Stimulated activated CD8-positive, alpha-beta memory T cell treated with anti-CD3 and anti-CD28 coated beads, Interleukin-15, amount 100 ng/mL, for 24 hours (primary cell): ENCODE measurements around the gene RPL22.

Source experiments
- DNase-seq: peaks from one replicate; pipeline ENCODE4 v3.0.0-alpha.2; 2020; ENCODE audit warnings: low read depth

The RPL22 gene

DNA sequence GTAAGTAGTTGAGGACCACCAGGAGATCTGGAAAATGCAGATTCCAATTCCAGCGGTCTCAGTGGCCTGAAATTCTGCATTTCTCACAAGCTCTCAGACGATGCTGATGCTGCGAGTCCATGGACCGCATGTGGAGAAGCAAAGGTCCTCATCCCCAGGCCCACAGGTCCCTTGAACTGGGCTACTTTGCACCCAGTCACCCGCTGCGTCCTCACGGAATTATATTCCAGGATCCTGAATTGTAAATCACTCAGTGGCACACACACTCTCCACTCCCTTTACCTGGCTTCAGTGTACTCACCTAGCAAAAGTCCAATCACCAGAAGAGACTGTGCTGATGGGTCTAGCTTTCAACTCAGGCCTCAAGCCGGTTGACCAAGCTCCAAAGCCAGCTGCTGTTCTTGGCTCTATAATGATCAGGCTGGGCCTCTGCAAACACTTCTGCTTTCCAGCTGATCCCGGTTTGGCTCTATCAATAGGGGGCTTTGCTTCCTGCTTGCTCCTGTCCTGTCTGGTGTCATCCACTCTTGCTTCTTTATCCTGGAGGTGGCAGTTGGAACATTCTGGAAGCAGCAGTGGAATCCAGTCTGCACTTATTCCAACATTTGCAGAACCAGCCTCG lies 904 bp upstream of the RPL22 start:
- no peak for DNase-seq

DNA sequence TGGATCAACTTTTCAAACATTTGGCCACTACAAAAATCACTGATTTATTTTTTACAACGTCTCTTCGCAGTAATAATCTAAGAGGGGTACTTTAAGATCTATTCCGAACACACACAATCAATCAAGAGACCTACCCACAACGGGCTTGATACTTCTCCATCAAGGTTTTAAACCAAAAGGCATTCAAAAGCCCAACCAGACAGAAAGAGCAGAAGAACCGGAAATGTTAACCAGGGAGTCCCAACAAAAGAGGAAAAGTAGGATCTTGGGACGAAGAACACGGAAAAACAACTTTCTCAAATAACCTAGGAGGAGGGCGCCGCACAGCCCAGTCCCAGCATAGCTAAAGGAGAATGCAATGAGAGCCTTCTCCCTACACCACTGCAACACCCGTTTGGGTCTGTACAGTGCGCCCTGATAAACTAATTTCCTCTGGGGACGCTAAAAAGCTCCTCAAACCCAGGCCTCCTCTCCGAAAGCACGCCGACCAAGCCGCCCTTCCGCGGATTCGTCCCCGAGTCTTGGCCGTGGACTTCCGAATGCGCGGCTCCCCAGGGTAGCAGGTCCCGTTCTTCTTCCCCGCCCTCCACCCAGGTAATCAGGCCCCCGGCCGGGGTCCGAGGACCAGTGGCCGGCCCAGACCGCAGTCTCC lies 623 bp downstream of the RPL22 start:
- DNase-seq, result no peak

DNA sequence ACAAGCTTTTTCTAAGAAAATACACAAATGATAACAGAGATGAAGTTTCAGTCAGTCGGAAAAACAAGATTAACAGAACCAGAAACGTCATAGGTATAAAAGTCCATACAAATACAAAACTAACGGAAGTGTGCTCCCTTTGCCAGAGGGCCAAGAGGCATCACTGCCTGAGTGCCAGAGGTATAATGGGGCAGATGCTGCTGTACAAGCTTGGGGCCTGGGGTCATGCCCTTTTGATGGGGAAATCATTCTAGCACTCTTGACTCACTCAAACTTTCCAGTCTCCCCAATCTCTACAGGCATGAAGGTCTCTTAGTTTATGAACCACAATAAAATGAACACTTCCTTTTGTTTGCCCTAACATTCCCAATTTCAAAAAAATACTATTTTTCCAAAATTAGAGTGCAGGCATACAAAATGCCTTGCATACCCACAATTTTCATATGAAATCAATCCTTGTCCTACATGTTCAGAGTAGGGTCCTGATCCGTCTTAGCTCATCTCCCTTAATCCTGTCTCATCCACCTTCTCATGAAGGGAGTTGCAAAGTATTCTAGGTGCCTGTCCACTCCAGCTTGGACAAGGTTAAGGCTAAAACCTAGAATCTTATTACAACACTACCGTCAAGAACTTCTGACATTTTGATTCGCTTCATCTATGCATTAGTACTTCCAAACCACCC lies 1.5 kb downstream of the RPL22 start:
- DNase-seq, result no peak

DNA sequence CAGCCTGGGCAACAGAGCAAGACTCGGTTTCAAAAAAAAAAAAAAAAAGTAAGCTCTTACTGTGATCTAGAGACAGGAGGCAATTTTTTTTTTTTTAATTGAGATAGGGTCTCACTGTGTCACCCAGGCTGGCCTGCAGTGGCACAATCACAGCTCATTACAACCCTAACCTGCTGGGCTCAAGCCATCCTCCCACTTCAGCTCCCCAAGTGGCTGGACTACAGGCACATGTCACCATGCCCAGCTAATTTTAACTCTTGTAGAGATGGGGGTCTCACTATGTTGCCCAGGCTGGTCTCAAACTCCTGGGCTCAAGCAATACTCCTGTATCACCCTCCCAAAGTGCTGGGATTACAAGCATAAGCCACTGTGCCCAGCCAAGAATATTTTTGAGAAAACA lies 7.4 kb downstream of the RPL22 start:
- no peak for DNase-seq

DNA sequence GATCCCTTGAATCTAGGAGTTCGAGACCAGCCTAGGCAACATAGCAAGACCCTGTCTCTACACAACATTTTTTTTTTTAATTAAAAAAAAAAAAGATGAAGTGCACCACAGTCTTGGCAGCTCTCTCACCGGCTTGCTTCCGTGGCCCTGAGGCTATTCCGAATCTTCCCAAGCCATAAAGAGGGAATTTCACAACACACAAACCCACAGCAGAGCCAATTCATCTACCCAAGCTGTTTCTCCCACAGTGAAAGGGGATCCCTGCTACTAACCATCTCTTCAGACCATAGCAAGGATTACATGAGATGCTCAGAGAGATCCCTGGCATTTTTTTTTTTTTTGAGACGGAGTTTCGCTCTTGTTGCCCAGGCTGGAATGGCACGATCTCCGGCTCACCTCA lies 10.9 kb downstream of the RPL22 start:
- DNase-seq, result no peak

DNA sequence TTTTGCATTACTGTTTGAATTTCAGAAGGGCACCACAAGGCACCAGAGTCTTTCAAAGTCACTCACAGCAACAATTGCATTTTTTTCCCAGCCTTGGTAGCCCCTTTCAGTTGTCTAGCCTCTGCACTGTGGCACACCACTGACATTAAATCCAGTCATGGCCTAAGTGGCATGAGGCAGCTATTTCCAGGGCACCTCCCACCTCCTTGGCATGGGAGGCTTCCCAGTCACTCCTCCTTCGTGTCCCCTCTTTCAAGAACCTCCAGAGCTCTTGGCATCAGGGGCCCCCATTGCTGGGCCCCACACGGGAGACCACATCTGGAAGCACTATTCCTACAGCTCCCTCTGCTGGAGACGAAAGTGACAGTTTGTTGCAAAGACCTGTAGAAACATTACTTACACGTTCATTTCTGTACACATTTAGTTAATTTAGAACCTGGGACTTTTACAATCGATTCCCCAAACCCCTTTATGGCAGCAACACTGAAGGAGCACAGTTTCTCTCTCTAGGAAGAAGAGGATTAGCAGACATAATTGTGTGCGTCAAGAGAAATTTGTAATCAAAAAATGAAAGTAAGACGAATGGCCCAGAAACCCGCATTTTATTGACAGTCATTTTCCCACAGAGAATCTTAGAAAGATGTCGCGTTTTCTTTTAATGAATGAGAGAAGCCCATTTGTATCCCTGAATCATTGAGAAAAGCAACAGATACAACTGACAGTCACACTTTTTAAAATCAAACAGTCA lies 13.6 kb downstream of the RPL22 start:
- no peak for DNase-seq

DNA sequence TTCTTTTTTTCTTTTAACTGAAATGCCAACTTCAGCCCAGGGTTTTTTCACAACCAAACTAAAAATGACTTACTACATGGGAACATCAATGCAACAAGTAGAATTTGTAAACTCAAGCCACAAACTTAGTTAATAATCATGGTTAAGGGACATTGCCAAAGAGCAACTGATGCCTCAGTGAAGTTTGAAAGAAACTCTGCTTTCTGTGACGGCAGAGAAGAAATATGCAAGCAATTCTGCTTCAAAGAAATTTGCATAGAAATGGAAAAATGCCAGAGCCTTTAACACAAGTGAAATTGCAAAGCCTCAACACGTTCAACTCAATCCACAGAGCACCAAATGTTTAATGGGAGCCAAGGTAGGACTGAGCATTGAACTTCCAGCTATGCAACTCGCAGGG lies 14.2 kb downstream of the RPL22 start:
- DNase-seq, result no peak

DNA sequence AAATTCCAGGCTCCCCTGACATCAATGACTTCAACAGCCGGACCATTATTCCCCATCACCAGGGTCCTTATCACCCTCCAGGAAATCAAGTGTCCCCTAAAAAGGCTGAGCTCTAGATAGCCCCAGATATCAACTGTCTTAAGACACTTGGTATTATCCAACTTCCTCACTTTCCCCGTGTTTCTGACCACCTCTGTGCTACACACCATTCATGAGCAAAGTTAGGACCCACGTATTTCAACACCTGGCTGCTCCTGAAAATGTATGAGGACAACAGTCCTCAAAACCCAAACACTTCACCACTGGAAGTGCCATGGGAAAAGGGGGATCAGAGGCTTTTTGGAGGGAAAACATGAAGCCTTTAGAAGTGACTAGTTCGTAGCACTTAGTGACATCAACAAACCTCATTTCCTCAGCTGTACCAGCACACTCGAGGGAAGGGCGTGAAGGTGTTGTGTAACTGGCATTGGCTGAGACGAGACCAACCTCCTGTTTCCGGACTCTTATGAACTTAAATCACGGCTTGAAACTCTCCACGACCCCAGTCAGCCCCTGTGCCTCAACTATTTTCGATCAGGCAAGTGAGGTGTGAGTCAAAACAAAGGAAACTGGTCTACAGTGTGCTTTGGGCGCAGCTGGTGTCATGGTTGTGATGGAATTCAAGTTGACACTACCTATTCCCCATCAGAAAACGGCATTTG lies 15.2 kb downstream of the RPL22 start:
- no peak for DNase-seq

DNA sequence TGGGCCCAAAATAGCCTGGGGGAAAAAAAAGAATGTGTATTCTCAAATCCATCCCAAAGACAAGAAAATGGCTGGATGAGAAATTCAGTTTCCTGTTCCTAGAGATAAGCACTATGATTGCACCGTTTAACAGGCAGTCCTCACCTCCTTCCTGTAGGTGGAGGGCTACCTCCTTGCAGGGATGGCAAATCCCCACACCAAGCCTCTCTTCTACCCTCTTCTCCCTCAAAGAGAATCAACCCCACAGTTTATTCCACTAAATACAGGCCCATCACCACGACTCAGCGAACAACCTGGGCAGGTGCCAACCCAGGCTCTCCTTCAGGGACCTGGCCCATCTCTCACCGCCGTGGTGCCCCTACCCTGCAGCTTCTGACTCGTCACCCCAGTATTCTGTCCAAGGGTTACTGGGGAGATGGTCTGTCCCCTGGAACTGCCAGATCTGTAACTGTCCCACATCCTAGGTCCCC lies 15.8 kb downstream of the RPL22 start:
- no peak for DNase-seq

DNA sequence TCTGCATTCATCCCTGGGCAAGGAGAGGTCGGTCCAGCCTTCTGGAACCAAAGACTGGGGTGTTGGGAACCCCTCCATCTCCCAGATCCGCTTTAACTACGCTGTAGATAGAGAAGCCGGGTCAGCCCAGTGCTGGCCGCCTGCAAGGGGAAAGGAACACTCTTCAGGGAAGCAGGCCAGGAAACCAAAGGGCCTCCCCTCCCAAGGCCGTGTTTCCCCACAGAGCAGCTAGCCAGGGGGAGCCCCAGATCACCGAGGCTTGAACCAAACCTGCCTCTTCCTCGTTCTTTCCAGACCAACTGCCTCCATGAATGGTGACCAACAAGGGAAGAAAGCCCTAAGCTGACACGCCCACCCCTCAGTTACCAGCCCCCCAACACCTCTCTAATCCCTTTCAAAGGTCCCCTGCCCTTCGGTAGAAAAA lies 18.0 kb downstream of the RPL22 start:
- DNase-seq, result no peak

DNA sequence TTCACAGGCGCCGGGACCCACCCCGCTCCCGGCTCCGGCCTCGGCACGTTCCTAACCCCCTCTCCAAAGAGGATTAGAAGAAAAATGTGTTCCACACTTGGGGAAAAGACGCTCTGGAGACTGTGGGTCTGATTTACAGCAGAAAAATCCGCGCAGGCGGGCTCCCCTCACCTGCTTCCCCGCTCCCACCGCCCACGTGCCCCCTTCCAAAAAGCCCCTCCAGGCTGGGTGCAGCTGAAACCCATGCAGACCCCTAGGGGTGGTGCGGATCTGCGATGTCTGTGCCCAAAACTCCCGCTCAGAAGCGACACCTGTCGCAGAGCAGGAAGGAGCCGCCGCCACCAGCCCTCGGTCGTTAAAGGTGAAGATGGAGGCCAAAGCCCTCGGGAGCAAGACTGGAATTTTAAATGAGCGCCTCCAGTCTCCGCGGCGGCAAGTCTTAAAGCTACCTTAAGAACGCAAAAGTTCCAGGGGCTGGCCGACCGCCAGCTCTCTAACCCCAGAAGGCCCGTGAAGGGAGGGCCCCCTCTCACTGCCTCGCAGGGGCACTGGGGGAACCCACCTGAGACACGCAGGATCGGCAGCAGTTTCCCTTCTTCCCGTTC lies 18.6 kb downstream of the RPL22 start:
- DNase-seq, result no peak

DNA sequence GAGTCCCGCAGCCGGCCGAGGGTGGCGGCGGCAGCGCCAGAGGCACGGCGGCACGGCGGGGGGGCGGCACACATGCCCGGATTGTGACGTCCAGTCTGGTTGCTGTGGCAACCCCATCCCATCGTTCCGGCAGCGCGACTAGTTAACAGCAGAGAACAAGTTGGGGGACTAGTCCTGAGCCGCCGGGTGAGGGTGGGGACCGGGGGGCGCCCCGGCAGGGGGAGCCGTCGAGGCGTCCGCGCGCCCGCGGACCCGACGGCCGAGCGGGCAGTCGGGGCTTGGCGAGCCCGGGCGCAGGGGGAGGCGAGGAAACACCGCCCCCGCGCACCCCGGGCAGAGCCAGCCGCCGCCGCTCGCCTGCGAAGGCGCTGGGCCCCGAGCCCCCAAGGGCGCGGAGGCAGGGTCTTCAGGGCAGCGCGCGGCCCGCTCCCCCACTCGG lies 19.1 kb downstream of the RPL22 start, which contains the start of gene CHD5:
Gene CHD5, minus strand, starts transcription at position 54 of the 439 bp plus-strand sequence. CDS start 298 bp downstream, outside the sequence.
- no peak for DNase-seq

DNA sequence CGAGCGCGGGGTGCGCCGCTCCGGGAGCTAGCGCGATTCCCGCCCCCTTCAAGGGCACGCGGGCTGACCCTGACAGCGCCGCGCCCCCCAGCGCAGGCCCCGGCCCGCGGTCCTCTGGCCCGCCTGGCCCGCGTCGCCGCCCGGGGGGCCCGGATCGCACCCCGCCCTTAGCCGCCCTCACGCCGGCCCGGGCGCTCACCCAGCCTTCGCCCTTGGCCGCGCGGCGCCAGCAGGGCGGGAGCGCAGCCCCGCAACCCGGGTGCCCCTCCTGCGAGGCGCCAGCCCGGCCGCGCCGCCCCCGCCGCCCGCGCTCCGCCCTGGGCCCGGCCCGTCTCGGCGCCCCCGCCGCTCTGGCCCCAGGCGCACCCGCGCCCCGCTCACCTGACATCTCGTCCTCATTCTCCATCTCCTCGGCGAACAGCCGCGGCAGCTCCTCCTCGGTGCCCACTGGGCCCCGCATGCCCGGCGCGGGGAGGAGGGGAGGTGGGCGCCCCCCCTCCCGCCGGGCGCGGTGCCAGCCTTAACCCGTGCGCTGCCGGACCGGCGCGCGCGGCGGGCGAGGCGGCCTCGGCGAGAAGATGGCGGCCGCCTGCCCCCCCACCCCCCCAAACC lies 19.7 kb downstream of the RPL22 start:
- no peak for DNase-seq

DNA sequence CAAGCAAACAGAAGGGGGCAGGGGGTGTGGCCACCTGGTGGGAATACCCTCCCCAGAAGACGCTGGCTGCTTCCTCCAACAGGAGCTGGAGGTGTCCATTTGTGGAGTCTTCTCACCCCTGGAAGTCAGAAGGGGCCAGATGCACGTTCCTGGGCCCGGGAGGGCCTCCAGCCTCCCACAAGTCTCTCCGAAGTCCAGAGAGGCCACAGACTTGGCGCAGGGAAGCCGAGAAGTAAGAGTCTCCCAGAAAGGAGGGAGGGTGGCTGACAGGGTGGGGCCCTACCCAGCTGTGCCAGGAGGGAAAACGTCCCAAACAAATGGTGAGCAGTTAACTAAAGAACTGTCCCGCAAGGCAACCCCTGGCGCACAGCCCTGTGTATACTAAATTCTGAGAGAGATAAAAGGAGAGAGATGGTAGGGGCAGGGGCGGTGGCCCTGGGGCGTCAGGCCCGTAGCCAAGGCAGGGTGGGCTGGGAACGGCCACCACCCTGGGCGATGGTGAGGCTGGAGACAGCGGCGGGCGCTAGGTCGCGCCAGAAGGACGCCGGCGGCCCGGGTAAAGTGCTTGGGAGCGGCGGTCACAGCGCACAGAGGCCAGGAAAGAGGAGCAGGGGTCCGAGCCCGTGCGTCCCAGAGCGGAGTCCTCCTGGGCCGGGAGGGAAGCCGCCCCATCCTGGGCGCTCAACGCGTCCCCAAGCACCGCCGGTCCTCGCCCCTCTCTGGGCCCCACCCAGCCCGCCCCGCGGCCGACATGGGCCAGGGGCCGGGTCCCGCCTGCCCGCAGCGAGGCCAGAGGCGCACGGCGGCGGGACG lies 20.4 kb downstream of the RPL22 start:
- no peak for DNase-seq

DNA sequence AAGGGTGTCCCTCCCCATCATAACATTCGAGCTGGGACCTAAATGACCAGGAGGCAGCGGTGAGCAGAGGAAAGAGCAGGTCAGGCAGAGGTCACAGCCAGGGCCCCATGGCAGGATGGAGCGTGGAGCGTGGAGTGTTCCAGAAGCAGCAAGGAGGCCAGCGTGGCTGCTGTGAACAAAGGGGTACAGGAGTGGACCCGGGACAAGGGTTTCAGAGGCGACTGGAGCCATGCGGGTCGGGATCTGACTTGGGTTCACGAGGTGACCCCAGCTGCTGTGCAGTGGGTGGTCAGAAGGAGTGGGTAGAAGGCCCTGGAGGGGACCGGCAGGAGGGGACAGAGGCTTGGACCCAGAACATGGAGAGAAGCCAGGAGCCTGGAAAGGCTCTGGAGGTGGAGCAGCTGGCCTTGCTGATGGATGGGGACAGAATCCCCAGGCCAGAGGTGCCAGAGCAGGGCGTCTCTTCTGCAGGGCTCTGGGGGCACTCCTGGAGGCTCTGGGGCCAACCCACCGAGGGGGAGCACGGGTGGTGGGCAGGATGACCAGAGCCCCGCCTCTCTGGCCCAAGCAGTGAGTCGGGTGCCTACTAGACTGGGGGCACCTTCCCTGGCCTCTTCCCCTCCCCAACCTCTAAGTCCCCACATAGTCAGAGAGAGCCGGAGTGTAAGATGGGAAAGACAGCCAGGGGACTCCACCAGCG lies 21.6 kb downstream of the RPL22 start:
- DNase-seq, result no peak

DNA sequence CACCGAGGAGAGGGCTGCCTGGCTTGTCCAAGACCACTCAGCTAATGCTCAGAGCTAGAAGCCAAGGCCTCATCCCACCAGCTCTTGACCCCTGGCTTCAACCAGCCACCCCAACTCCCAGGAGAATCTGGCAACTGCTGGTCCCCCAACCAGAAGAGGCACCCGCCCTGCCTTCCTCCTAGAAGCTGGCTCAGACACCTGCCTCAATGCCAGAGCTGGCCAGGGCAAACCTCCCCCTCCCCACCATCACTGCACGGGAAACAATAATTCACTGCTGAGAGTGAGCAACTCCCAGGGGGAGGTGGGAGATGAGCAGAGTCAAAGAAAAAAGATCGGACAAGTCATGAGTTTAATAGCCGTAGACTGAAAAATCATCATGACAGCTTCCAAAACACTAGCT lies 22.6 kb downstream of the RPL22 start:
- no peak for DNase-seq

DNA sequence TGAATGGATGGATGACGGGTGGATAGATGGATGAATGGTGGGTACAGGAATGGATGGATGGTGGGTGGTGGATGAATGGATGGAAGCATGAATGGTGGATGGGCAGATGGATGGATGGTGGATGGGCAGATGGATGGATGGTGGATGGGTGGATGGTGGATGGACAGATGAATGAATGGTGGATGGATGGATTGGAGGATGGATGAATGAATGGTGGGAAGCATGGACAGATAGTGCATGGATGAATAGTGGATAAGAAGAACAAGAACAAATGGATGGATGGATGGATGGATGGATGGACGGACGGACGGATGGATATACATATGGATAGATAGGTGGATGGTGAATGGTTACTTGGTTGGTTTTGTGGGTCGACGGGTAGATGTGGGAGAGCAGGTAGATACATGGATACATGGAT lies 24.0 kb downstream of the RPL22 start:
- no peak for DNase-seq

DNA sequence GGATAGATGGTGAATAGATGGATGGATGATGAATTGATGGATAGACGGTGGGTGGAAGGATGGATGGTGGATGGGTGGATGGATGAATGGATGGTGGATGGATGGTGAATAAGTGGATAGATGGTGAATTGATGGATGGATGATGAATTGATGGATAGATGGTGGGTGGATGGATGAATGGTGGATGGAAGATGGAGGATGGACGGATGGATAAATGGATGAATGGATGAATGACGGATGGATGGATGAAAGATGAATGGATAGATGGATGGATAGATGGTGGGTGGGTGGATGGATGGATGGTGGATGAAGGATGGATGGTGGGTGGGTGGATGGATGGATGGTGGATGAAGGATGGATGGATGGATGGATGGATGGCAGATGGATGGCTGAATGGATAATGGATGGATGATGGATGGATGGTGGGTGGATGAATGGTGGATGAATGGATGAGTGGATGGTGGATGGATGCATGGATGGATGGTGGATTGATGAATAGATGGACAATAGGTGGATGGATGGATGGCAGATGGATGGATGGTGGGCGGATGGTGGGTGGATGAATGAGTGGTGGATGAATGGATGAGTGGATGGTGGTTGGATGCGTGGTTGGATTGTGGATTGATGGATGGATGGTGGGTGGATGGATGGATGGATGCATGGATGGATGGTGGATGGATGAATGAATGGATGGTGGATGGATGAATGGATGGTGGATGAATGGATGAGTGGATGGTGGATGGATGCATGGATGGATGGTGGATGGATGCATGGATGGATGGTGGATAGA lies 24.6 kb downstream of the RPL22 start:
- no peak for DNase-seq

DNA sequence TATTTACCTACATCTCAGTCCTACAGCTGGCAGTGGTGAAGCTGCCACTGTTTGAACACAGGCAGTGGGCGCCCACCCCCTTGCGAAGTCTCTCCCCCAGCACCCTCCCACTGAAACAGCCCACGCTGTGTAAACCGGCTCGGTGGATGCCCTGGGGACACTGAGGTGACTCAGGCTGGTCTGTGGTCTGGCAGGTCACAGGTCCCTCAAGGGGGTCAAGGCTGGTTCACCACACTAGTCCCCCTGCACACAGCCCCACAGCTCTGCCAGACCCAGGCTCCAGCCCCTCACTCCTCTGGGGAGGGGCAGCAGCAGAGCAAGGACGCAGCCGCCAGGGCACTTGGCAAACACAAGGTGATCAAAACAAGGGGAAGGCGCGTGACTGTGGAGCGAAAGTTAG lies 26.8 kb downstream of the RPL22 start:
- DNase-seq, result no peak
